Spinal cord (tissue), 10 donors: ENCODE results near the gene IL26. TPM values are rescaled to one million over a fixed set of nuclear protein-coding genes. Genes with fewer than 3 reads are reported as not detected.
A peak's percentile ranks its signal among the peaks of the same experiment; 100 is the strongest.
"Not testable (repeated sequence)": the region's sequence is repeated elsewhere in the genome, so short reads cannot be mapped to it uniquely, and the experiment has no call there.

ENCODE experiments used
- DNase-seq, 6 donors: peaks; one replicate each; pipeline versions ENCODE4 v3.0.0 to v3.0.0-alpha.2; 2013 to 2015; ENCODE audit warnings: low spot score in 6 of 6, low read depth in 4 of 6
- H3K27ac ChIP-seq: one replicate; pipeline ENCODE4 v1.5.1; 2013; ENCODE audit warnings: low read depth, low read length, control low read depth
- H3K27me3 ChIP-seq: one replicate; pipeline ENCODE4 v1.6.1; 2013; ENCODE audit warnings: low read length; ENCODE audit not compliant: control insufficient read depth, insufficient read depth
- H3K36me3 ChIP-seq: one replicate; pipeline ENCODE4 v1.6.1; 2013; ENCODE audit warnings: low read length; ENCODE audit not compliant: control insufficient read depth, insufficient read depth
- H3K4me1 ChIP-seq: one replicate; pipeline ENCODE4 v1.6.1; 2013; ENCODE audit warnings: low read length; ENCODE audit not compliant: control insufficient read depth, insufficient read depth
- H3K4me3 ChIP-seq: one replicate; pipeline ENCODE4 v1.5.1; 2013; ENCODE audit warnings: low read depth, low read length, control low read depth
- H3K9me3 ChIP-seq: one replicate; pipeline ENCODE4 v1.6.1; 2013; ENCODE audit warnings: low read length; ENCODE audit not compliant: control insufficient read depth, insufficient read depth
- WGBS: methylation state at CpG from one replicate; pipeline ENCODE4 v1.1.5; 2013; ENCODE audit warnings: missing lambda C conversion rate; ENCODE audit not compliant: insufficient coverage; 5-methylcytosine and 5-hydroxymethylcytosine counted together
- polyA plus RNA-seq, 2 donors: library from polyadenylated mRNA; unstranded; fragments of 120-200 nt; gene quantifications; one replicate each; pipeline ENCODE4 v1.2.1, GENCODE V29; 2013; ENCODE audit not compliant: insufficient read length in 2 of 2
- total RNA-seq, 2 donors: library from RNA; depleted of rRNA in 1 of 2; stranded (reverse); fragments of 120-200 nt in 1 of 2; fragments of >200 nt in 1 of 2; gene quantifications; one replicate each; pipeline versions ENCODE4 v1.2.3 to v1.2.4, GENCODE V29; 2013 to 2014
- donor health status: healthy.

Gene IL26
- total and polyA plus RNA-seq, 4 donors: 0.11 TPM; not detected in 3

DNA sequence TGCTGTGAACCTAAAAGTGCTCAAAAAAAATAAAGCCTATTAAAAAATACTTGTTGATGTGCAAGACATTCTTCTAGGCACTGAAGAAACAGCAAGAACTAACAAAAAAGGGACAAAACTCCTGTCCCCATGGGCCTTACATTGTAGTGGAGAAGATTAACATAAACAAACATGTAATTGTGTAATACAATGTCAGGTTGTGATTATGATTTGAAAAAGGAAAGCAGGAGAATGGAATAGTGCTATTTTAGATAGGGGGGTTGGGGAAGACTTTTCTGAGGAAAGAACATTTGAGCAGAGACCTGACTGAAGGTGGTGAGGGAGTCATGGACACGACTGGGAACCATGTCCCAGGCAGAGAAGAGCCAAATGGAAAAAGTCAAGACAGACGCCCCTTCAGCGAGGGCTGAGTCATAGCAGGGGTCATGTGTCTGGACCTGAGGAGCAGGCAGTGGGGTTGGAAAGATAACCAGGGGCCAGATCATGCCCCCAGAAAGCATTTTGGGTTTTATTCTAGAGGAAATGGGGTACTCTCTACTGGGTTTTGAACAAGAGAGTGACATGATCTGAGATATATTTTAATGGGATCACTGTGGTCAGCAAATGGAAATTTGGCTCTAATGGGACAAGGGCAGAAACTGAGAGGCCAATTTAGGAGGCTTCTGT lies 46.7 kb downstream of the IL26 start:
- H3K27me3 ChIP-seq: no peaks in the 10 kb centered on the region
- WGBS: 90% methylated on average over 3 of the region's 3 CpGs
- DNase-seq: no peak
- no peaks in the 10 kb centered on the region for H3K9me3 ChIP-seq
- H3K4me3 ChIP-seq: no peak overlapping the region
- H3K4me1 ChIP-seq: no peaks in the 10 kb centered on the region
- H3K27ac ChIP-seq: no peak overlapping the region
- H3K36me3 ChIP-seq: no peaks in the 10 kb centered on the region

DNA sequence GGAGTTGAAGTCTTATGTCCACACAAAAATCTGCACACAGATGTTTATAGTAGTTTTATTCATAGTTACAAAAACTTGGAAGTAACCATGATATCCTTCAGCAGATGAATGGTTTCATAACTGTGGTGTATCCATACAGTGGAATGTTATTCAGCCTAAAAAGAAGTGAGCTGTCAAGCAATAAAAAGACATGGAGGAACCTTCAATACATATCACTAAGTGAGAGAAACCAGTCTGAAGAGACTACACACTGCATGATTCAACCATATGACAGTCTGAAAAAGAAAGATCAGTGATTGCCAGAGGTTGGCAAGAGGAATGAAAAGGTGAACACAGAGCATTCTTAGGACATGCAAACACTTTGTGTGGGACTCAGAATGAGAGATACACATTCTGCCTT lies 47.4 kb downstream of the IL26 start:
- H3K4me3 ChIP-seq: no peak overlapping the region
- no peaks in the 10 kb centered on the region for H3K9me3 ChIP-seq
- no peaks in the 10 kb centered on the region for H3K4me1 ChIP-seq
- H3K27ac ChIP-seq: no peak overlapping the region
- H3K36me3 ChIP-seq: no peaks in the 10 kb centered on the region
- no peaks in the 10 kb centered on the region for H3K27me3 ChIP-seq
- no peak for DNase-seq

DNA sequence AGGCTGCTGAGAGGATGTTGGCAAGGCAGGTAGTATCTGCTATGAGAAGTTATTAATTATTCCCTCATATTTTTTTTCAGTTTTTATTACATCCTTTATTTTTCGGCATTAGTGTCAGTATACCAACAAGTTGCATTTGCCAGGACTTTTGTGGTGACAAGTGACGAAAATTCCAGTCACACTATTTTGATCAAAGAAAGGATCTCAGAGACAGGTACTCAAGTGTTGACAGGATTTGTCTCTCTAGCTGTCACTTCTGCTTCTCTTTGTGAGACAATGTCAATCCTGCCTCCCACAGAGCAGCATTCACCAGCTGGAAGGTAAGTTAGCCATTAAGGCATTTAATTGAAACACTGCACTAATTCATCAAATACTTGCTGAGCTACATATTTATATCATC lies 48.0 kb downstream of the IL26 start:
- DNase-seq: no peak
- 75% methylated on average over 1 of the region's 2 CpGs for WGBS
- no peaks in the 10 kb centered on the region for H3K9me3 ChIP-seq
- H3K27ac ChIP-seq: no peak overlapping the region
- no peaks in the 10 kb centered on the region for H3K36me3 ChIP-seq
- no peaks in the 10 kb centered on the region for H3K27me3 ChIP-seq
- no peak overlapping the region for H3K4me3 ChIP-seq
- H3K4me1 ChIP-seq: no peaks in the 10 kb centered on the region

DNA sequence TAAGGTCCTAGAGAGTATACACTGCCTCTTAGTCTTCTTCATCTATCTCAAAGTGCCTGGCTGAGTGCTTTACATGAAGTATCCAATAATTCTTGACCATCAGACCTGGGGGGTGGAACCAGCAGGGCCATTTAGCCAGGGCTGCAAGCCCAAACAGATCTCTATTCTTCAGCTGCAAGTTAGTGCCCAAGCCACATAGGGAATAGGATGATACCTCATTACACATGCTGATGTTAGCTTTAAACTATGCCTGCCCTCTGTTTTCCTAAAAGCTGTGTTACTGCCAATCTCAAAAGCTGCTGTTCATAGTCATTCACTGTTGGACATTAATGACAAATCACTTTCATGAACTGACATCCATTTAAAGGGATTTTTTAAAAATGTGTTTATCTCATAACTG lies 49.4 kb downstream of the IL26 start:
- no peaks in the 10 kb centered on the region for H3K9me3 ChIP-seq
- no peaks in the 10 kb centered on the region for H3K27me3 ChIP-seq
- H3K27ac ChIP-seq: no peak overlapping the region
- H3K4me3 ChIP-seq: no peak overlapping the region
- DNase-seq: no peak
- H3K36me3 ChIP-seq: no peaks in the 10 kb centered on the region
- H3K4me1 ChIP-seq: no peaks in the 10 kb centered on the region

DNA sequence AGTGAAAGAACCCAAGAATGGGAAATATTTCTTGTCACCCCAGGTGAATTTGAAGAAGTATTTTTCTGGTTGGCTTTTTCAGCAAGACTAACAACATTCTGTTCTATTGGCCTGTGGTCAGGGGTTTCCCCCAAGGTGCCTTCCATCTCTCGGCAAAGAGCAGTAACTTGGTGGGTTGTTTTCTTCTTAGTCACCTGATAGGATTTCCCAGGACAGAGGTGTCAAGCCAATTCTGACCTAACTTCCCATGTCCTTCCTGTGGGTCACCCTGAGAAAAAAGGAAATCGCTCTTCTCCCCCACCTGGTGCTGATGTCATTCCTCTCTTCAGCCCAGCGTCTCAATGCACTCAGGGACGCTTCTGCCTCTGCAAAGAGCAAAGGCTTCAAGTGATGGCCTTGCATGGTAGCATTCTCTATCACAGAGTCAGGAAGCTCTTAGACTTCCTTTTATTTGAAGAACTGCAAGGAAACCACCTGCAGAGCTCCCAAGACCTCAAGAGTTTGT lies 50.0 kb downstream of the IL26 start:
- DNase-seq: no peak
- no peaks in the 10 kb centered on the region for H3K9me3 ChIP-seq
- no peak overlapping the region for H3K27ac ChIP-seq
- no peaks in the 10 kb centered on the region for H3K27me3 ChIP-seq
- no peaks in the 10 kb centered on the region for H3K36me3 ChIP-seq
- WGBS: 50% methylated on average over 2 of the region's 4 CpGs
- H3K4me1 ChIP-seq: no peaks in the 10 kb centered on the region
- no peak overlapping the region for H3K4me3 ChIP-seq

DNA sequence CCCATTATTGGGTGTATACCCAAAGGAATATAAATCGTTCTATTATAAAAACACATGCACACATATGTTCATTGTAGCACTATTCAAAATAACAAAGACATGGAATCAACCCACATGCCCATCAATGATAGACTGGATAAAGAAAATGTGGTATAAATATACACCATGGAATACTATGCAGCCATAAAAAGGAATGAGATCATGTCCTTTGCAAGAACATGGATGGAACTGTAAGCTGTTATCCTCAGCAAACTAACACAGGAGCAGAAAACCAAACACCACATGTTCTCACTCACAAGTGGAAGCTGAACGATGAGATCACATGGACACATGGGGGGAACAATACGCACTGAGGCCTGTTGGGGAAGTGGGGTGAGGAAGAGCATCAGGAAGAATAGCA lies 50.8 kb downstream of the IL26 start:
- H3K9me3 ChIP-seq, H3K4me3 ChIP-seq, DNase-seq, H3K27me3 ChIP-seq, H3K36me3 ChIP-seq, H3K27ac ChIP-seq, H3K4me1 ChIP-seq: not testable (repeated sequence)
- WGBS: no CpG with 5 or more reads among the region's 3 CpGs

DNA sequence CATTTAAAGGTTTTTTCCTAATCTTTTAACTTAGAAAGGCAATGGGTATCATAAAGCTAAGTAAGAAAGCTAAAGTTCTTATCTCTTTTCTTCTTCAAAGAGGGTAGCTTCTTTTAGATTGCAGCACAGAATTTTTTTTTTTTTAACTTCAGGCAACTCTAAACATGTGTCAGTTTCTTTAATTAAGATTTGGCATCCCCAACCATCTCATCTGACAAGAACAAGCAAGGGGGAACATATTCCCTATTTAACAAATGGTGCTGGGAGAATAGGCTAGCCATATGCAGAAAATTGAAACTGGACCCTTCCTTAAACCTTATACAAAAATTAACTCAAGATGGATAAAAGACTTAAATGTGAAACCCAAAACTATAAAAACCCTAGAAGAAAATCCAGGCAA lies 51.8 kb downstream of the IL26 start:
- Histone ChIP-seq H3K9me3 (no peaks in the 10 kb centered on the region), H3K36me3 (no peaks in the 10 kb centered on the region), H3K27me3 (no peaks in the 10 kb centered on the region), H3K4me1 (no peaks in the 10 kb centered on the region), H3K4me3 (no peak overlapping the region), H3K27ac (no peak overlapping the region)
- DNase-seq: peak in 1 of 6 donors; percentile 4

DNA sequence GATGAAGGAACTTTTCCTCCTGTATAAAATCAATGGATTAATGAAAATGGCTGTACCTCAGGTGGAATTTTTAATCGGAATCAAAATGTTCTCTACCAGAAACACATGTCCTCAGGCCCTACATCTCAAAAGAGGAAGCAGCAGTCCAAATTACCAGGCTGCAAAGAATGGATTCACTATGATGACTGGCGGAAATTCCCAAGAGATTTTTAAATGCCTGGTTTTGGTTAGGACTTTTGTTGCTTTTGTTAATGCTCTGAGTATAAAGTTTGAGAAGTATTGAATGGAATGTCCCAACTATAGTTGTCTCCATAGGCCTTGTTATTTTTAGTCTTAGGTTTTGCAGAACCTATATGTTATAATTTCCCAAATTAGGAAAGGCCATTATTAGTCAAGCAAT lies 54.9 kb downstream of the IL26 start:
- Histone ChIP-seq H3K9me3 (no peaks in the 10 kb centered on the region), H3K36me3 (no peaks in the 10 kb centered on the region), H3K4me1 (no peaks in the 10 kb centered on the region), H3K27ac (no peak overlapping the region), H3K4me3 (no peak overlapping the region), H3K27me3 (no peaks in the 10 kb centered on the region)
- 100% methylated on average over 1 of the region's 2 CpGs for WGBS
- DNase-seq: no peak

DNA sequence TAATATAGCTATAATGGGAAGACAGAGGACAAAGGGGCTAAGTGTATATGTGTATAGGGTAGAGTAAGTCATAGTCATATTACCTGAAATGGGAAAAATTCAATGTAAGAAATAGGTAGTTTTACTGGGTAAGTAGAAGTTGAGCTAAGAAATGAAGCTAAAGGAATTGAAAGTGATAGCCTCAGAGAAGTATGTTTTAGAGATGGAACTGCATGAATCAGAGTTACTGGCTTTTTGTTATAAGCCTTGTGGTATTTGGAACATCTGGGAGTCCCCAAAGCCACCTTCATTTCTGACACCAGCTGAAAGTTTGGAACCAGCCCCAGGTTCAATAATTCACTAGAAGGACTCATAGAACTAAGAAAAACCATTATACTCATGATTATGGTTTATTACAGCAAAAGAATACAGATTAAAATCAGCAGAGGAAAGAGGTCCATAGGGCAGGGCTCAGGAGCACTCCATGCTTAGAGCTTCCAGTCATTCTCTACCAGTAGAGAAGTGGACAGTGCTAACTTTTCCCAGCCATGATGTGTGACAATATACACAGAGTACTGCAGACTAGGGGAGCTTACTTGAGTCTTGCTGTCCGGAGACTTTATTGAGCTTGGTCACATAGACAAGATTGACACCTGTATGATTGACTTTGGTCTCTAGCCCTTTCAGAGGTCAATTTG lies 56.3 kb downstream of the IL26 start:
- no peaks in the 10 kb centered on the region for H3K9me3 ChIP-seq
- 83% methylated on average over 1 of the region's 1 CpG for WGBS

DNA sequence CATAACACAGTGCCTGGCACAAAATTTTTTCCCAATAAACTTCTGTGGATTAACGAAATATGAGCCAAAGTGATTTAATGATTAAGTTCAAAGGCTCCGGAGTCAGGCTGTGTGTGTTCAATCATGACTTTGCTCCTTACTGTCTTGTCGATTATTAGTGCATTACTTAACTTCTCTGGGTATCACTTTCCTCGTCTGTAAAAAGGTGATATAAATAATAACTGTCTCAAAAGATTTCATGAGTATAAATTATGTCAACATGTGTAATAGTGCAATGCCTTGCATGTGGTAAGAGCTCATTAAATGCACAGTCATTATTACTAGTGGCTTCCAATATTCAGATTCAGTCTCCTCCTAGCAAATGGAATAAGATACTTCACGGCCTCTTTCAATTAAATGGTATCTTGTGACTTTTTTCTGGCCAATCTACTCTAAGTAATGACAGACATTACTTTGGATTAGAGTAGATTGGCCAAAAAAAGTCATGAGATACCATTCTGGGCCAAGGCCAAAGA lies 59.2 kb downstream of the IL26 start:
- Histone ChIP-seq H3K36me3 (no peaks in the 10 kb centered on the region), H3K4me3 (no peak overlapping the region), H3K27me3 (no peaks in the 10 kb centered on the region), H3K4me1 (no peaks in the 10 kb centered on the region), H3K27ac (no peak overlapping the region), H3K9me3 (no peaks in the 10 kb centered on the region)
- no CpG with 5 or more reads among the region's 5 CpGs for WGBS
- DNase-seq: no peak

More for the DNA sequence above, 56.3 kb downstream of the IL26 start:
- H3K36me3 ChIP-seq: no peaks in the 10 kb centered on the region
- no peaks in the 10 kb centered on the region for H3K4me1 ChIP-seq
- no peak overlapping the region for H3K4me3 ChIP-seq
- H3K27me3 ChIP-seq: no peaks in the 10 kb centered on the region
- no peak overlapping the region for H3K27ac ChIP-seq
- DNase-seq: no peak
